Measurements from ENCODE around the gene CD200R1.

Gene CD200R1

GRCh38 chr3:112976001-112976400 lies 1.1 kb upstream of the CD200R1 start:
- Histone ChIP-seq H3K27ac (ENCODE audit: low read depth in 2 of 2, low read length in 2 of 2) (no peak overlapping the region), H3K9ac (ENCODE audit: low read depth in 1 of 2, low read length in 2 of 2) (no peak overlapping the region), H3K9me3 (ENCODE audit: control insufficient read depth in 2 of 2, low read length in 2 of 2) (no peaks in the 10 kb centered on the region), H3K27me3 (ENCODE audit: control insufficient read depth in 2 of 2, insufficient read depth in 2 of 2, low read length in 2 of 2) (no peaks in the 10 kb centered on the region), H3K4me3 (ENCODE audit: low read length in 2 of 2) (no peak overlapping the region), H3K36me3 (ENCODE audit: control insufficient read depth in 2 of 2, insufficient read depth in 2 of 2, low read length in 2 of 2) (no peaks in the 10 kb centered on the region), H3K4me1 (ENCODE audit: control insufficient read depth in 2 of 2, insufficient read depth in 2 of 2, low read length in 2 of 2) (no peaks in the 10 kb centered on the region)

- Histone ChIP-seq H3K9me3 (ENCODE audit: control insufficient read depth in 2 of 2, low read length in 2 of 2) (no peaks in the 10 kb centered on the region), H3K27ac (ENCODE audit: low read depth in 2 of 2, low read length in 2 of 2) (peak overlapping the region in 1 of 2 donors; percentile 68), H3K27me3 (ENCODE audit: control insufficient read depth in 2 of 2, insufficient read depth in 2 of 2, low read length in 2 of 2) (no peaks in the 10 kb centered on the region), H3K9ac (ENCODE audit: low read depth in 1 of 2, low read length in 2 of 2) (peak overlapping the region; percentile 2 to 48), H3K4me3 (ENCODE audit: low read length in 2 of 2) (peak overlapping the region; percentile 18 to 62), H3K4me1 (ENCODE audit: control insufficient read depth in 2 of 2, insufficient read depth in 2 of 2, low read length in 2 of 2) (no peaks in the 10 kb centered on the region), H3K36me3 (ENCODE audit: control insufficient read depth in 2 of 2, insufficient read depth in 2 of 2, low read length in 2 of 2) (no peaks in the 10 kb centered on the region)
Observed at GRCh38 chr3:112974178-112974517, 755 bp downstream of the CD200R1 start.

- Histone ChIP-seq H3K27me3 (ENCODE audit: control insufficient read depth in 2 of 2, insufficient read depth in 2 of 2, low read length in 2 of 2) (no peaks in the 10 kb centered on the region), H3K36me3 (ENCODE audit: control insufficient read depth in 2 of 2, insufficient read depth in 2 of 2, low read length in 2 of 2) (no peaks in the 10 kb centered on the region), H3K4me3 (ENCODE audit: low read length in 2 of 2) (peak overlapping the region; percentile 22 to 62), H3K9me3 (ENCODE audit: control insufficient read depth in 2 of 2, low read length in 2 of 2) (no peaks in the 10 kb centered on the region), H3K27ac (ENCODE audit: low read depth in 2 of 2, low read length in 2 of 2) (peak overlapping the region in 1 of 2 donors; percentile 68), H3K9ac (ENCODE audit: low read depth in 1 of 2, low read length in 2 of 2) (peak overlapping the region in 1 of 2 donors; percentile 2), H3K4me1 (ENCODE audit: control insufficient read depth in 2 of 2, insufficient read depth in 2 of 2, low read length in 2 of 2) (peaks cover 0 to under 1% of the 10 kb centered on the region in 2 donors)
Observed at GRCh38 chr3:112973325-112974177, 1.4 kb downstream of the CD200R1 start.

GRCh38 chr3:112972158-112972557 lies 2.7 kb downstream of the CD200R1 start:
- no peaks in the 10 kb centered on the region for H3K36me3 ChIP-seq (ENCODE audit: control insufficient read depth in 2 of 2, insufficient read depth in 2 of 2, low read length in 2 of 2)
- H3K9me3 ChIP-seq (ENCODE audit: control insufficient read depth in 2 of 2, low read length in 2 of 2), result no peaks in the 10 kb centered on the region
- H3K4me3 ChIP-seq (ENCODE audit: low read length in 2 of 2), result peak overlapping the region in 1 of 2 donors; percentile 62
- H3K27ac ChIP-seq (ENCODE audit: low read depth in 2 of 2, low read length in 2 of 2), result no peak overlapping the region
- no peaks in the 10 kb centered on the region for H3K27me3 ChIP-seq (ENCODE audit: control insufficient read depth in 2 of 2, insufficient read depth in 2 of 2, low read length in 2 of 2)
- no peak overlapping the region for H3K9ac ChIP-seq (ENCODE audit: low read depth in 1 of 2, low read length in 2 of 2)
- peaks cover 0 to 3% of the 10 kb centered on the region in 2 donors for H3K4me1 ChIP-seq (ENCODE audit: control insufficient read depth in 2 of 2, insufficient read depth in 2 of 2, low read length in 2 of 2)

GRCh38 chr3:112967828-112968227 lies 7.1 kb downstream of the CD200R1 start:
- H3K27ac ChIP-seq (ENCODE audit: low read depth in 2 of 2, low read length in 2 of 2), result no peak overlapping the region
- H3K4me3 ChIP-seq (ENCODE audit: low read length in 2 of 2), result no peak overlapping the region
- no peaks in the 10 kb centered on the region for H3K27me3 ChIP-seq (ENCODE audit: control insufficient read depth in 2 of 2, insufficient read depth in 2 of 2, low read length in 2 of 2)
- H3K9ac ChIP-seq (ENCODE audit: low read depth in 1 of 2, low read length in 2 of 2), result no peak overlapping the region
- H3K9me3 ChIP-seq (ENCODE audit: control insufficient read depth in 2 of 2, low read length in 2 of 2), result peaks cover 0 to 5% of the 10 kb centered on the region in 2 donors
- peaks cover 0 to 3% of the 10 kb centered on the region in 2 donors for H3K4me1 ChIP-seq (ENCODE audit: control insufficient read depth in 2 of 2, insufficient read depth in 2 of 2, low read length in 2 of 2)
- no peaks in the 10 kb centered on the region for H3K36me3 ChIP-seq (ENCODE audit: control insufficient read depth in 2 of 2, insufficient read depth in 2 of 2, low read length in 2 of 2)

- H3K9ac ChIP-seq (ENCODE audit: low read depth in 1 of 2, low read length in 2 of 2), result no peak overlapping the region
- H3K36me3 ChIP-seq (ENCODE audit: control insufficient read depth in 2 of 2, insufficient read depth in 2 of 2, low read length in 2 of 2), result no peaks in the 10 kb centered on the region
- no peak overlapping the region for H3K27ac ChIP-seq (ENCODE audit: low read depth in 2 of 2, low read length in 2 of 2)
- no peak overlapping the region for H3K4me3 ChIP-seq (ENCODE audit: low read length in 2 of 2)
- peaks cover 0 to 5% of the 10 kb centered on the region in 2 donors for H3K9me3 ChIP-seq (ENCODE audit: control insufficient read depth in 2 of 2, low read length in 2 of 2)
- peaks cover 0 to 3% of the 10 kb centered on the region in 2 donors for H3K4me1 ChIP-seq (ENCODE audit: control insufficient read depth in 2 of 2, insufficient read depth in 2 of 2, low read length in 2 of 2)
- H3K27me3 ChIP-seq (ENCODE audit: control insufficient read depth in 2 of 2, insufficient read depth in 2 of 2, low read length in 2 of 2), result no peaks in the 10 kb centered on the region
Observed at GRCh38 chr3:112967425-112967824, 7.5 kb downstream of the CD200R1 start.

- H3K27me3 ChIP-seq (ENCODE audit: control insufficient read depth in 2 of 2, insufficient read depth in 2 of 2, low read length in 2 of 2), result no peaks in the 10 kb centered on the region
- H3K36me3 ChIP-seq (ENCODE audit: control insufficient read depth in 2 of 2, insufficient read depth in 2 of 2, low read length in 2 of 2), result no peaks in the 10 kb centered on the region
- H3K4me3 ChIP-seq (ENCODE audit: low read length in 2 of 2), result no peak overlapping the region
- no peak overlapping the region for H3K27ac ChIP-seq (ENCODE audit: low read depth in 2 of 2, low read length in 2 of 2)
- H3K9ac ChIP-seq (ENCODE audit: low read depth in 1 of 2, low read length in 2 of 2), result no peak overlapping the region
- H3K9me3 ChIP-seq (ENCODE audit: control insufficient read depth in 2 of 2, low read length in 2 of 2), result peaks cover 0 to 5% of the 10 kb centered on the region in 2 donors
- H3K4me1 ChIP-seq (ENCODE audit: control insufficient read depth in 2 of 2, insufficient read depth in 2 of 2, low read length in 2 of 2), result peaks cover 0 to 3% of the 10 kb centered on the region in 2 donors
Observed at GRCh38 chr3:112966633-112967032, 8.3 kb downstream of the CD200R1 start.

GRCh38 chr3:112965656-112966055 lies 9.2 kb downstream of the CD200R1 start:
- Histone ChIP-seq H3K4me3 (ENCODE audit: low read length in 2 of 2) (no peak overlapping the region), H3K27ac (ENCODE audit: low read depth in 2 of 2, low read length in 2 of 2) (peak overlapping the region in 1 of 2 donors; percentile 4), H3K9me3 (ENCODE audit: control insufficient read depth in 2 of 2, low read length in 2 of 2) (peaks cover 0 to 5% of the 10 kb centered on the region in 2 donors), H3K9ac (ENCODE audit: low read depth in 1 of 2, low read length in 2 of 2) (no peak overlapping the region), H3K27me3 (ENCODE audit: control insufficient read depth in 2 of 2, insufficient read depth in 2 of 2, low read length in 2 of 2) (no peaks in the 10 kb centered on the region), H3K4me1 (ENCODE audit: control insufficient read depth in 2 of 2, insufficient read depth in 2 of 2, low read length in 2 of 2) (peaks cover 0 to 3% of the 10 kb centered on the region in 2 donors), H3K36me3 (ENCODE audit: control insufficient read depth in 2 of 2, insufficient read depth in 2 of 2, low read length in 2 of 2) (no peaks in the 10 kb centered on the region)

- Histone ChIP-seq H3K27me3 (ENCODE audit: control insufficient read depth in 2 of 2, insufficient read depth in 2 of 2, low read length in 2 of 2) (no peaks in the 10 kb centered on the region), H3K9me3 (ENCODE audit: control insufficient read depth in 2 of 2, low read length in 2 of 2) (peaks cover 0 to 5% of the 10 kb centered on the region in 2 donors), H3K4me3 (ENCODE audit: low read length in 2 of 2) (no peak overlapping the region), H3K36me3 (ENCODE audit: control insufficient read depth in 2 of 2, insufficient read depth in 2 of 2, low read length in 2 of 2) (no peaks in the 10 kb centered on the region), H3K27ac (ENCODE audit: low read depth in 2 of 2, low read length in 2 of 2) (no peak overlapping the region), H3K9ac (ENCODE audit: low read depth in 1 of 2, low read length in 2 of 2) (no peak overlapping the region), H3K4me1 (ENCODE audit: control insufficient read depth in 2 of 2, insufficient read depth in 2 of 2, low read length in 2 of 2) (peaks cover 0 to 3% of the 10 kb centered on the region in 2 donors)
Observed at GRCh38 chr3:112963683-112964082, 11.2 kb downstream of the CD200R1 start.

- H3K4me3 ChIP-seq (ENCODE audit: low read length in 2 of 2), result peak overlapping the region in 1 of 2 donors; percentile 27
Observed at GRCh38 chr3:112958811-112959560, 15.9 kb downstream of the CD200R1 start.

More at GRCh38 chr3:112958811-112959560, 15.9 kb downstream of the CD200R1 start:
- no peaks in the 10 kb centered on the region for H3K36me3 ChIP-seq (ENCODE audit: control insufficient read depth in 2 of 2, insufficient read depth in 2 of 2, low read length in 2 of 2)
- H3K9me3 ChIP-seq (ENCODE audit: control insufficient read depth in 2 of 2, low read length in 2 of 2), result peaks cover 0 to 5% of the 10 kb centered on the region in 2 donors
- no peaks in the 10 kb centered on the region for H3K27me3 ChIP-seq (ENCODE audit: control insufficient read depth in 2 of 2, insufficient read depth in 2 of 2, low read length in 2 of 2)
- H3K9ac ChIP-seq (ENCODE audit: low read depth in 1 of 2, low read length in 2 of 2), result no peak overlapping the region
- no peak overlapping the region for H3K27ac ChIP-seq (ENCODE audit: low read depth in 2 of 2, low read length in 2 of 2)
- no peaks in the 10 kb centered on the region for H3K4me1 ChIP-seq (ENCODE audit: control insufficient read depth in 2 of 2, insufficient read depth in 2 of 2, low read length in 2 of 2)
